Mucosa of rectum (tissue), 2 donors: ENCODE measurements around the gene HERPUD2.

Source experiments
- H3K27ac ChIP-seq, 2 donors: one replicate each; pipeline ENCODE4 v1.7.0; 2013; ENCODE audit warnings: inconsistent platforms in 2 of 2, low read depth in 2 of 2, low read length in 2 of 2
- H3K27me3 ChIP-seq, 2 donors: one replicate each; pipeline ENCODE4 v1.7.0; 2013; ENCODE audit warnings: low read length in 2 of 2; ENCODE audit not compliant: control insufficient read depth in 2 of 2, insufficient read depth in 2 of 2
- H3K36me3 ChIP-seq, 2 donors: one replicate each; pipeline ENCODE4 v1.7.0; 2013; ENCODE audit warnings: low read length in 2 of 2; ENCODE audit not compliant: control insufficient read depth in 2 of 2, insufficient read depth in 2 of 2
- H3K4me1 ChIP-seq, 2 donors: one replicate each; pipeline ENCODE4 v1.7.0; 2013; ENCODE audit warnings: low read length in 2 of 2, mild to moderate bottlenecking in 1 of 2; ENCODE audit not compliant: control insufficient read depth in 2 of 2, insufficient read depth in 2 of 2
- H3K4me3 ChIP-seq, 2 donors: one replicate each; pipeline ENCODE4 v1.7.0; 2013; ENCODE audit warnings: low read length in 2 of 2
- H3K9ac ChIP-seq, 2 donors: one replicate each; pipeline ENCODE4 v1.7.0; 2013; ENCODE audit warnings: low read length in 2 of 2, low read depth in 1 of 2, mild to moderate bottlenecking in 1 of 2
- H3K9me3 ChIP-seq, 2 donors: one replicate each; pipeline ENCODE4 v1.7.0; 2013; ENCODE audit warnings: low read length in 2 of 2; ENCODE audit not compliant: control insufficient read depth in 2 of 2
- donor health status: healthy.
- donor health status: Normal muscosa, but diverticular disease.

HERPUD2 gene

DNA sequence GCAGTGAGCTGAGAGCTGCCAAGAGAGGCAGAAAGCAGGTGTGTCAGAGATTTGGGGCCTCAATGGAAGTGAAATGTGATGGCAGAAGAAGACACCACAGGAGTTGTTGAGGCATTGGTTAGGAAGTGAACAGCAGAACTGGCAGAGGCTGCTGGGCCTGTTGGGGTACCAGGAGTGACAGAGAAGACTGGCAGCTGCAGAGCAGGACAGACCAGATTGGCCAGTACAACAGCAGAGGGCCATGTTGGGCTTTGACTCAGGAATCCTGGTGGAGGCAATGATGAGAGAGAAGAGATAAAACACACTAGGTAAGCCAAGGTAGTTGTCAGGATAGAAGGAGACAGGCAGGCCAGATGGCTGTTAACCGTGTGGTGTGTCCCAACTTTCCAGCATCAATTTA, 19.9 kb upstream of the HERPUD2 start:
- no peaks in the 10 kb centered on the region for H3K36me3 ChIP-seq
- H3K4me1 ChIP-seq = no peaks in the 10 kb centered on the region
- no peaks in the 10 kb centered on the region for H3K9me3 ChIP-seq
- no peak overlapping the region for H3K4me3 ChIP-seq
- no peak overlapping the region for H3K27ac ChIP-seq
- H3K9ac ChIP-seq = no peak overlapping the region
- H3K27me3 ChIP-seq = no peaks in the 10 kb centered on the region

DNA sequence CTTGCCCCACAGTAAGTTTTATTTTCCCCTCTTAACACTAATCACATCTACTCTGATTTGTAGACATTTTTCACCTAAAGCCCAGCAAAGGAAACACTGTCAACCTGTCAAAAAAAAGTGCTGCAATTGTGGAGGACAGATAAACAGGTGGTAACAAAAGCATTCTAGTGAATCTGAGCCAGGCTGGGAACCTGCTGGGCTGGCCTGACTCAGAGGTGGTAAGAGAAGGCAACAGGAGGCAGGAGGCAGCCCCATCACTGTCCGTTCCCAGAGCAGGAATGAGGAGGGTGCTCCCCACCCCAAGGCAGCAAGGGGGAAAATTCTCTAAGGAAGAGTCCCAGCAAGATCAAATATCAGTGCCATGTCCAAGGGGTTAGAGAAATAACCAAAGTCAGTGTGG, 19.5 kb upstream of the HERPUD2 start:
- no peaks in the 10 kb centered on the region for H3K36me3 ChIP-seq

DNA sequence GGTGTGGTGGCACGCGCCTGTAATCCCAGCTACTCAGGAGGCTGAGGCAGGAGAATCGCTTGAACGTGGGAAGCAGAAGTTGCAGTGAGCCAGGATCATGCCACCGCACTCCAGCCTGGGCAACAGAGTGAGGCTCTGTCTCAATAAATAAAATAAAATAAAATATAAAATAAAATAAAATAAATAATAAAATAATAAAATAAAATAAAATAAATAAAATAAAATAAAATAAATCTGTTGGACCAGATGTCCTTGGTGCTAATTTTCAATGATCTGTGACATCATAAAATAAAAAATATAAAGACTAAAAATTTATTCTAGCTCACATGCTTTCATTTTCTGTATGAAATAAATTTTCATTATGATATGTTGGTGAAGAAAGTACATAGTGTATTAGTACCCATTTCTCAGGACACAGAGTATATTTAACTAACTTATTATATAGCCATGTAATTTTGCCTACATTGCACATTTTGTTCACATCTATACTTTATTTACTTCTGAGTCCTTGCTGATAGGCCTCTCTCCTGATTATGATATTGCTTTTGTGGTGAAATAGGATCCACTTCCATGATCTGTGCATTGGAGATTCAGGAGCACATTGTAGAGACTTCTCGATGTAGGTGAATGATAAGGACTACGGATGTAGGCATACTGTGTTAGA, 17.8 kb upstream of the HERPUD2 start:
- Histone ChIP-seq H3K36me3 (no peaks in the 10 kb centered on the region), H3K27ac (no peak overlapping the region), H3K4me3 (no peak overlapping the region), H3K4me1 (no peaks in the 10 kb centered on the region), H3K9me3 (no peaks in the 10 kb centered on the region), H3K9ac (no peak overlapping the region), H3K27me3 (no peaks in the 10 kb centered on the region)

More for the DNA sequence above, 19.5 kb upstream of the HERPUD2 start:
- no peak overlapping the region for H3K9ac ChIP-seq
- H3K4me1 ChIP-seq = no peaks in the 10 kb centered on the region
- no peak overlapping the region for H3K4me3 ChIP-seq
- no peaks in the 10 kb centered on the region for H3K27me3 ChIP-seq
- H3K27ac ChIP-seq = no peak overlapping the region
- H3K9me3 ChIP-seq = no peaks in the 10 kb centered on the region

DNA sequence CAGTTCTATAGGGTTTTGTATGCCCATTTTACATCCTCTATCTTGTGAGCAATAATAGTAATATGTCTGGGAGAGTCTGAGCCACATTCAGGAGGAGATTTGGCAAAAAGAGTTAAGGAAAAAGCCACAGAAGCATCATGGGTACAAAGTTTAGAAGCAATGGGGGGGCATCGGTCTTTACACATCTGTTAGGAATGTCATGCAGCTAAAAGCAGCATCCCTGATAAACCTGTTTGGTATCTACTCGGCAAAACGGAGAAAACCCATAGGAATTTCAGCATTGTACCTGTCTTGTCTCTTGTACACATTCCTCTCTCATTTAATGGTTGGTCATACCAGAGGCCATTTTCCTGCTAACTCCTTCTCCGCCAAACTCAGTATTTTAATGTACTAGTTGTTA, 12.5 kb upstream of the HERPUD2 start:
- Histone ChIP-seq H3K4me3 (no peak overlapping the region), H3K27me3 (no peaks in the 10 kb centered on the region), H3K27ac (no peak overlapping the region), H3K9me3 (no peaks in the 10 kb centered on the region), H3K4me1 (no peaks in the 10 kb centered on the region), H3K36me3 (no peaks in the 10 kb centered on the region), H3K9ac (no peak overlapping the region)

DNA sequence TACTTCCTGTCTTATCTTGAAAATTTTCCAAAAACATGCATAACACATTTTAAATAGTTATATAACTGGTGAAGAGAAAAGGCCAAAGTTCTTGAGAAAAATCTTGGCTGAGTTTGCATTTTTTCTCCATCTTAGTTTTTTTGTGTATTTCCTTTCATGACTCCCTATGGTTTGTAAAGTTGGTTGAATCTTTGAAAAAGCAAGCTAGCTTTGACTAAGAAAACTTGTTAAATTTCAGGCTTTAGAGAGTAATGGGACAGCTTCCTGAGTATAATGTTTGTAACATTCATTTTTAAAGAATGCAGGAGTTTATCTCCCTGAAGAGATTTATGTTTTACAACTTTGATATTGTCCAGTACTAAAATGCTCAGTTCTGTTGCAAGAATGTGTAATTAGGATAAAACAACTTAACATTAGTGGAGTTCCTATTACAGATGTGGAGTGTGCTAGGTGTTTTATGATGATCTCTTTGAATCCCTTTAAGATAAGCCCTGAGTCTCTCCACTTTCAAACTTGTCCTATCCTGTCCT, 11.1 kb upstream of the HERPUD2 start:
- Histone ChIP-seq H3K36me3 (no peaks in the 10 kb centered on the region), H3K9me3 (no peaks in the 10 kb centered on the region), H3K9ac (no peak overlapping the region), H3K4me3 (no peak overlapping the region), H3K27ac (no peak overlapping the region), H3K4me1 (no peaks in the 10 kb centered on the region), H3K27me3 (no peaks in the 10 kb centered on the region)

DNA sequence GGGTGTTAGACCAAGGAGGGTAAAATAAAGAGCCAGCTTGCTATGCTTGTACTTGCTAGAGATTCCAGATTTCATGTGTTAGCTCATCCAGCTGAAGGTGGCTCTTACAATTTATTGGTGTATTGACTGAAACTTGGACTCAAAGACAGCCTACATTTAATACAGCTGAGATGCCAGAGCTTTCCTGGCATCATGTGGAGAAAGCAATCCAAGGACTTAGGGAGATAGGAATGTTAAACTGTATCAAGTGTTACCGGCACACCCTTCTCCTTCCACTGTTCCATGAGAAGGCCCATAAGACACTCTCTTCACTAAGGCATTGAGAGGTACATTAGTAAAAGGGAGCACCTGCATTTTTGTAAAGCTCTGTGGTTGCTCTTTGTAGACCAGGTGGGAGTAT, 9.3 kb upstream of the HERPUD2 start:
- Histone ChIP-seq H3K4me1 (no peaks in the 10 kb centered on the region), H3K27me3 (no peaks in the 10 kb centered on the region), H3K9me3 (no peaks in the 10 kb centered on the region), H3K4me3 (no peak overlapping the region), H3K27ac (no peak overlapping the region), H3K9ac (no peak overlapping the region), H3K36me3 (no peaks in the 10 kb centered on the region)

DNA sequence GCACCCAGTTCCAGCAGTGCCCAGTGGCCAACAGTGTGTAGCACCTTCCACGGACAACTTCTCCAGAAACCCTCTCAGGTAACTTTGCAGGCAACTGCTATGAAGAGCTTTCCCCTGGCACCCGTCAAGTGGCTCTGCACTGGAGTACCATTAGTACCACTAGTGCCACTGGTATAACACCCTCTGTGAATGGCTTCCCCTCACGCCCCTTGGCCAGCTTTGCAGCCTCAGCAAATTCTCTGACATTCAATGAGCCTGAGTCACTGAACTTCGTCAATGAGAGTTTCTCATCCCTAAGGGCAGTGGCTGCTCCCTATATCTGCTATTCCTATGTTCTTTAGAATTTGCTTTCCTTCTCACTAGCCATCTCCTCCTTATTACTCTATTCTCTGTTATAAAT, 7.6 kb upstream of the HERPUD2 start:
- Histone ChIP-seq H3K27ac (no peak overlapping the region), H3K36me3 (no peaks in the 10 kb centered on the region), H3K9ac (no peak overlapping the region), H3K4me1 (no peaks in the 10 kb centered on the region), H3K9me3 (no peaks in the 10 kb centered on the region), H3K4me3 (no peak overlapping the region), H3K27me3 (no peaks in the 10 kb centered on the region)

DNA sequence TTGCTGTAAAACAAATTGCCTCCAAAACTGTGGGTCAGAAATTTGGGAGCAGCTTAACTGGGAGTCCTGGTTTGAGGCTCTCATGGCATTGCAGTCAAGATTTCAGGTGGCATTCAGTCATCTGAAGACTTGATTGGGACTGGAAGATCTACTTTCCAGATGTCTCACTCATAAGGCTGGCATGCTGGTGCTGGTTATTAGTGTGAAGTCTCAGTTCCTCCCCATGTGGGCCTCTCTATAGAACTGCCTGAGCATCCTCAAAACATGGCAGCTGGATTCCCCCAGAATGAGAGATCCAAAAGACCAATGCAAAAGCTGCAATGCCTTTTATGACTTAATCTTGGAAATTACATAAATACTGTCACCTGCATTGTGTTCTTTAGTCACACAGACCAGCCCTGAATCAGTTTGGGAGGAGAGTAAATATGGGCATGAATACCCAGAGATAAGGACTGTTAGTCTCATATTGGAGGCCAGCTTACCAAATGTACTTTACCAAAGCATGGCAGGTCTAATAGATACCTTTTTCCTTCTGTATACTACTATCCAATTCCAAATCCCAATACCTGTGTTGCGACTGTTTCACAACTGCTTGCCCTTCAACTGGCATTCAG, 6.5 kb upstream of the HERPUD2 start:
- Histone ChIP-seq H3K4me3 (no peak overlapping the region), H3K27ac (no peak overlapping the region), H3K9me3 (no peaks in the 10 kb centered on the region), H3K4me1 (no peaks in the 10 kb centered on the region), H3K27me3 (no peaks in the 10 kb centered on the region), H3K36me3 (no peaks in the 10 kb centered on the region), H3K9ac (no peak overlapping the region)

DNA sequence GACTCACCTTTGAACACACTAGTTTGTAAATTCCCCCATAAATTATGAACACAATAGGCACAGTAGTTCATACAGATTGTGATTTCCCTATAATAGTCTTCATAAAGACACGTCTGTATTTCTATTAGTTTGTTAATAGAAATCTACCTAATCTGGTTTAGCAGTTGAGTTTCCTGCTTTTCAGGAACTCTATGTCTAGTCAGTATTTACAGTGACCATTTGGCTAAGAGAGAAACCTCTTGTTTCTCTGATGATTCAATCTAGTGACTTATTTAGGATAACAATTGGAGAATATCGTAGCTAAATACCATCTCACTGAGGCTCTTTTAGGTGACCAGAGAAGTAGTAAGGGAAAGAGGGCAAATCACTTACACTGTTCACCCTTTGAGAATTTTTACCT, 5.9 kb upstream of the HERPUD2 start:
- Histone ChIP-seq H3K4me1 (peaks cover 2% of the 10 kb centered on the region in 2 donors), H3K27me3 (no peaks in the 10 kb centered on the region), H3K27ac (no peak overlapping the region), H3K4me3 (no peak overlapping the region), H3K9me3 (no peaks in the 10 kb centered on the region), H3K9ac (no peak overlapping the region), H3K36me3 (no peaks in the 10 kb centered on the region)

DNA sequence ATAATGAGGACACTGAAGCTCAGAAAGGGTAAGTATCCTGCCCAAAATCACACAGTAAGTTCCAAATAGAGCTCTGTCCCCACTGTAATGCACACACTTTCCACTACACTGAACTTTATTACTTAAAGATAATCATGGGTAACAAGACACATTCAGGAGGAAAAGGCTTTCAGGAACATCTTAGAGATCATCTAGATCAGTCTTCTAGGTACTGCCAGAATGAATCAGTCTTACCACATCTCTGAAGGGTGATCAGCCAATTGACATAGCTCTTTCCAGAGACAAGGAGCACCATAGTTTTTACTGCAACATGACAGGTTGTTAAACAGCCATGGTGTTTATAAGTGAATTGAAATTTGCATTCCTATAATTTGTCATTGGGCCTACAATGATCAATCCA, 5.4 kb upstream of the HERPUD2 start:
- no peak overlapping the region for H3K27ac ChIP-seq
- H3K27me3 ChIP-seq = no peaks in the 10 kb centered on the region
- no peak overlapping the region for H3K4me3 ChIP-seq
- H3K36me3 ChIP-seq = no peaks in the 10 kb centered on the region
- peaks cover 6 to 8% of the 10 kb centered on the region in 2 donors for H3K4me1 ChIP-seq
- H3K9ac ChIP-seq = no peak overlapping the region
- no peaks in the 10 kb centered on the region for H3K9me3 ChIP-seq
